OCI-LY7 (cell line): ENCODE results near the gene STRA8.

Source experiments
- EZH2phosphoT487 ChIP-seq: fragments of 200-600 bp; sonication (generic); IDR thresholded peaks from 2 replicates; pipeline ENCODE4 v1.6.1; 2018; ENCODE audit warnings: low read depth, borderline replicate concordance, mild to moderate bottlenecking, mixed run types, antibody characterized with exemption, low read length, moderate library complexity, mixed read lengths
- TF ChIP-seq, protein P1 (sequence below): fragments of 200-600 bp; sonication (generic); conservative IDR thresholded peaks from 2 replicates; pipeline ENCODE4 v1.5.1; 2014; ENCODE audit warnings: mild to moderate bottlenecking, antibody characterized with exemption, low read length, moderate library complexity, mixed read lengths

DNA sequence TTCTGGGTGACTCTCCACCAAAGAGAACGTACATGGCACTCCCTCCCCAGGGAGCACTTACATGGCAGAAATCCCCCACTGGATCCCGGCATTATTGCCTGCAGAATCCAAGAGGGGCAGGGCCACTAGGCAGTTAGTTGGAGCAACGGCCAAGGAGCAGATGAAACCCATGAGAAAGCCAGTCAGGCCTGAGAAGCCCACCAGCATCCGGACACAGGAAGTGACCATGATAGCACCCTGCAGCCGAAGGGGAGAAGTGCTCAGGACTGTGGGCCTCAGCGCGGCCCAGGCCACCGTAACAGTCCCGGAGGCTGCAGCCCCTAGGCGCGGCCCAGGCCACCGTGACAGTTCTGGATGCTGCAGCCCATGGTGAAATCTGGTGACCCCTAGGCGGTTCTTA, 43.5 kb downstream of the STRA8 start:
- TF ChIP-seq, protein P1, sequence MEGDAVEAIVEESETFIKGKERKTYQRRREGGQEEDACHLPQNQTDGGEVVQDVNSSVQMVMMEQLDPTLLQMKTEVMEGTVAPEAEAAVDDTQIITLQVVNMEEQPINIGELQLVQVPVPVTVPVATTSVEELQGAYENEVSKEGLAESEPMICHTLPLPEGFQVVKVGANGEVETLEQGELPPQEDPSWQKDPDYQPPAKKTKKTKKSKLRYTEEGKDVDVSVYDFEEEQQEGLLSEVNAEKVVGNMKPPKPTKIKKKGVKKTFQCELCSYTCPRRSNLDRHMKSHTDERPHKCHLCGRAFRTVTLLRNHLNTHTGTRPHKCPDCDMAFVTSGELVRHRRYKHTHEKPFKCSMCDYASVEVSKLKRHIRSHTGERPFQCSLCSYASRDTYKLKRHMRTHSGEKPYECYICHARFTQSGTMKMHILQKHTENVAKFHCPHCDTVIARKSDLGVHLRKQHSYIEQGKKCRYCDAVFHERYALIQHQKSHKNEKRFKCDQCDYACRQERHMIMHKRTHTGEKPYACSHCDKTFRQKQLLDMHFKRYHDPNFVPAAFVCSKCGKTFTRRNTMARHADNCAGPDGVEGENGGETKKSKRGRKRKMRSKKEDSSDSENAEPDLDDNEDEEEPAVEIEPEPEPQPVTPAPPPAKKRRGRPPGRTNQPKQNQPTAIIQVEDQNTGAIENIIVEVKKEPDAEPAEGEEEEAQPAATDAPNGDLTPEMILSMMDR = no peak
- TF ChIP-seq EZH2phosphoT487 = no peak
